HEK293 (cell line): ENCODE data around the gene SCAF11.

Experiments
- CTCF ChIA-PET: fragments of 350-600 bp; formaldehyde crosslinking; extraction: SDS; loops from one replicate; lab custom pipeline; 2021; ENCODE audit warnings: antibody characterized with exemption; lab: Yijun Ruan, JAX
- POLR2A ChIA-PET: fragments of 300-600 bp; formaldehyde crosslinking; extraction: SDS; loops from one replicate; lab custom pipeline; 2020; ENCODE audit warnings: antibody characterized with exemption, inconsistent platforms; lab: Yijun Ruan, JAX
- H3K27ac ChIP-seq: fragments of 200-500 bp; sonication (Bioruptor generic); 2 replicates; pipeline ENCODE4 v1.5.1; 2014; ENCODE audit warnings: low read depth, low read length, control low read depth, inconsistent platforms; ENCODE audit errors: extremely low read depth
- H3K36me3 ChIP-seq, 2 experiments: fragments of 200-500 bp in 1 of 2; sonication (Bioruptor generic) in 1 of 2; 1 replicate in 1 of 2; 2 replicates in 1 of 2; pipeline ENCODE4 v1.5.1; 2014 to 2017; ENCODE audit warnings: inconsistent platforms in 2 of 2, low read length in 2 of 2; ENCODE audit not compliant: control insufficient read depth in 2 of 2, insufficient read depth in 1 of 2
- H3K4me1 ChIP-seq: fragments of 200-500 bp; sonication (Bioruptor generic); 2 replicates; pipeline ENCODE4 v1.5.1; 2014; ENCODE audit warnings: mild to moderate bottlenecking, low read length, inconsistent platforms; ENCODE audit not compliant: control insufficient read depth, insufficient read depth
- H3K4me3 ChIP-seq: 2 replicates; pipeline ENCODE4 v1.5.1; 2011; ENCODE audit warnings: low read depth, mild to moderate bottlenecking, control low read depth, low read length, moderate library complexity
- H3K9me3 ChIP-seq: fragments of 200-500 bp; sonication (Bioruptor generic); 2 replicates; pipeline ENCODE4 v1.5.1; 2014; ENCODE audit warnings: low read depth, low read length, inconsistent platforms; ENCODE audit not compliant: control insufficient read depth, insufficient read depth
- BCL11A ChIP-seq: fragments of 450-650 bp; formaldehyde crosslinking; IDR thresholded peaks from 2 replicates; pipeline ENCODE4 v1.5.1; 2016; ENCODE audit warnings: low read depth, missing biosample characterization, missing genetic modification characterization
- ELK4 ChIP-seq: IDR thresholded peaks from 2 replicates; pipeline ENCODE4 v1.6.1; 2011; ENCODE audit warnings: mild to moderate bottlenecking, low read depth, low read length, borderline replicate concordance
- OSR2 ChIP-seq: fragments of 450-650 bp; formaldehyde crosslinking; IDR thresholded peaks from 2 replicates; pipeline ENCODE4 v1.5.1; 2016; ENCODE audit warnings: missing biosample characterization, missing genetic modification characterization
- OVOL3 ChIP-seq: fragments of 450-650 bp; formaldehyde crosslinking; IDR thresholded peaks from 2 replicates; pipeline ENCODE4 v1.5.1; 2016; ENCODE audit warnings: missing biosample characterization, missing genetic modification characterization
- PRDM6 ChIP-seq: fragments of 450-650 bp; formaldehyde crosslinking; IDR thresholded peaks from 2 replicates; pipeline ENCODE4 v1.5.1; 2017; ENCODE audit warnings: missing biosample characterization, missing genetic modification characterization
- REPIN1 ChIP-seq: fragments of 450-650 bp; formaldehyde crosslinking; IDR thresholded peaks from 2 replicates; pipeline ENCODE4 v1.5.1; 2017; ENCODE audit warnings: missing biosample characterization, missing genetic modification characterization, low read depth
- SETDB1 ChIP-seq: IDR thresholded peaks from one replicate; pipeline ENCODE4 v1.6.1; 2017; ENCODE audit warnings: mild to moderate bottlenecking, low read length, moderate library complexity, mixed read lengths; ENCODE audit not compliant: insufficient read length
- WT1 ChIP-seq: fragments of 450-650 bp; formaldehyde crosslinking; IDR thresholded peaks from 2 replicates; pipeline ENCODE4 v1.5.1; 2016; ENCODE audit warnings: missing biosample characterization, missing genetic modification characterization
- YY2 ChIP-seq: fragments of 450-650 bp; formaldehyde crosslinking; IDR thresholded peaks from 2 replicates; pipeline ENCODE4 v1.5.1; 2016; ENCODE audit warnings: missing biosample characterization, missing genetic modification characterization
- ZBTB11 ChIP-seq: fragments of 450-650 bp; formaldehyde crosslinking; conservative IDR thresholded peaks from 2 replicates; pipeline ENCODE4 v1.5.1; 2016; ENCODE audit warnings: low read depth, missing biosample characterization, missing genetic modification characterization
- ZBTB20 ChIP-seq: fragments of 450-650 bp; formaldehyde crosslinking; IDR thresholded peaks from 2 replicates; pipeline ENCODE4 v1.5.1; 2016; ENCODE audit warnings: missing biosample characterization, missing genetic modification characterization
- ZBTB48 ChIP-seq: fragments of 450-650 bp; formaldehyde crosslinking; IDR thresholded peaks from 2 replicates; pipeline ENCODE4 v1.5.1; 2016; ENCODE audit warnings: missing biosample characterization, missing genetic modification characterization
- ZNF18 ChIP-seq: fragments of 450-650 bp; formaldehyde crosslinking; IDR thresholded peaks from 2 replicates; pipeline ENCODE4 v1.5.1; 2016; ENCODE audit warnings: missing biosample characterization, missing genetic modification characterization
- ZNF184 ChIP-seq: fragments of 450-650 bp; IDR thresholded peaks from 2 replicates; pipeline ENCODE4 v1.5.1; 2018; ENCODE audit warnings: missing biosample characterization, mild to moderate bottlenecking, missing genetic modification characterization
- ZNF239 ChIP-seq: fragments of 450-650 bp; formaldehyde crosslinking; IDR thresholded peaks from 2 replicates; pipeline ENCODE4 v1.5.1; 2016; ENCODE audit warnings: missing biosample characterization, missing genetic modification characterization
- ZNF324 ChIP-seq: fragments of 450-650 bp; formaldehyde crosslinking; IDR thresholded peaks from 2 replicates; pipeline ENCODE4 v1.5.1; 2016; ENCODE audit warnings: missing biosample characterization, missing genetic modification characterization
- ZNF473 ChIP-seq: fragments of 450-650 bp; formaldehyde crosslinking; IDR thresholded peaks from 2 replicates; pipeline ENCODE4 v1.5.1; 2017; ENCODE audit warnings: missing biosample characterization, missing genetic modification characterization
- ZNF530 ChIP-seq: fragments of 450-650 bp; formaldehyde crosslinking; IDR thresholded peaks from 2 replicates; pipeline ENCODE4 v1.5.1; 2016; ENCODE audit warnings: low read depth, missing biosample characterization, missing genetic modification characterization
- ZNF558 ChIP-seq: fragments of 450-650 bp; formaldehyde crosslinking; IDR thresholded peaks from 2 replicates; pipeline ENCODE4 v1.5.1; 2016; ENCODE audit warnings: missing biosample characterization, missing genetic modification characterization
- ZNF621 ChIP-seq: fragments of 450-650 bp; formaldehyde crosslinking; IDR thresholded peaks from 2 replicates; pipeline ENCODE4 v1.5.1; 2017; ENCODE audit warnings: missing biosample characterization, missing genetic modification characterization
- ZNF629 ChIP-seq: fragments of 450-650 bp; formaldehyde crosslinking; IDR thresholded peaks from 2 replicates; pipeline ENCODE4 v1.5.1; 2017; ENCODE audit warnings: missing biosample characterization, missing genetic modification characterization
- ZNF692 ChIP-seq: fragments of 450-650 bp; formaldehyde crosslinking; IDR thresholded peaks from 2 replicates; pipeline ENCODE4 v1.5.1; 2016; ENCODE audit warnings: missing biosample characterization, missing genetic modification characterization
- ZNF704 ChIP-seq: fragments of 450-650 bp; formaldehyde crosslinking; IDR thresholded peaks from 2 replicates; pipeline ENCODE4 v1.5.1; 2016; ENCODE audit warnings: missing biosample characterization, missing genetic modification characterization
- ZNF843 ChIP-seq: fragments of 450-650 bp; formaldehyde crosslinking; IDR thresholded peaks from 2 replicates; pipeline ENCODE4 v1.5.1; 2016; ENCODE audit warnings: missing biosample characterization, missing genetic modification characterization

SCAF11 gene

GRCh38 chr12:45991284-45992249, 1.2 kb upstream of the SCAF11 start (continued):
- TF ChIP-seq ZNF239: peak; percentile 15; the same call in 1 of the 2 replicates
- 0 out of 2 replicates have a peak, but pooled peaks have one; percentile 19 for TF ChIP-seq OVOL3 (tag by site-specific recombination)
- no peak for TF ChIP-seq ZNF18
- peak; percentile 85 for TF ChIP-seq ZNF692 (tag by site-specific recombination)
- no peak for TF ChIP-seq ZNF184 (tag by site-specific recombination)
- TF ChIP-seq WT1 (tag by site-specific recombination): peak; percentile 73
- 0 out of 2 replicates have a peak, but pooled peaks have one; percentile 23 for TF ChIP-seq OSR2 (tag by site-specific recombination)
- TF ChIP-seq ZNF629 (tag by site-specific recombination): peak; percentile 77; the same call in 1 of the 2 replicates
- no peak for TF ChIP-seq ZNF530 (tag by site-specific recombination)
- TF ChIP-seq ZNF473 (tag by site-specific recombination): no peak
- TF ChIP-seq ZBTB48 (tag by site-specific recombination): peak; percentile 34; the same call in 1 of the 2 replicates
- peak; percentile 91 for TF ChIP-seq ZBTB11 (tag by site-specific recombination)
- TF ChIP-seq YY2 (tag by site-specific recombination): no peak

GRCh38 chr12:45989721-45990467, 480 bp downstream of the SCAF11 start:
- CTCF ChIA-PET: interaction anchor here (0.6 to 0.7 kb wide), 3 partner anchors 463 to 800 kb away, joined by 3 to 5 read pairs (median 3); no protein-coding TSS in a partner anchor
- Histone ChIP-seq H3K4me3 (peak overlapping the region; percentile 90), H3K36me3 (peaks cover 8 to 21% of the 10 kb centered on the region in 2 experiments), H3K4me1 (peaks cover 7% of the 10 kb centered on the region; the same call in 1 of the 2 replicates), H3K27ac (peak overlapping the region; percentile 97), H3K9me3 (no peaks in the 10 kb centered on the region)
- POLR2A ChIA-PET: interaction anchor here (0.7 to 2.6 kb wide), 7 partner anchors 8 to 457 kb away, joined by 3 to 11 read pairs (median 4); partner anchors contain the start of gene ARID2
- no peak for TF ChIP-seq SETDB1
- TF ChIP-seq ZBTB20 (tag by site-specific recombination): peak; percentile 89
- TF ChIP-seq ZNF843 (tag by site-specific recombination): no peak; the same call in 1 of the 2 replicates
- TF ChIP-seq ZNF704: no peak
- TF ChIP-seq PRDM6 (tag by site-specific recombination): no peak
- no peak; the same call in 1 of the 2 replicates for TF ChIP-seq ZNF324
- TF ChIP-seq ZNF621 (tag by site-specific recombination): no peak
- no peak for TF ChIP-seq BCL11A (tag by site-specific recombination)
- no peak for TF ChIP-seq REPIN1 (tag by site-specific recombination)
- TF ChIP-seq ELK4: no peak
- no peak for TF ChIP-seq ZNF558 (tag by site-specific recombination)
